H9 (cell line): ENCODE results near the gene MAN1A2. TPM values are rescaled to one million over a fixed set of nuclear protein-coding genes. Genes with fewer than 3 reads are reported as not detected.

Experiments used
- DNase-seq: peaks from one replicate; pipeline ENCODE4 v3.0.0-alpha.2; 2017
- H2AFZ ChIP-seq: one replicate; pipeline ENCODE4 v1.6.1; 2013; ENCODE audit warnings: mild to moderate bottlenecking, low read length, control low read depth, moderate library complexity
- H2AK5ac ChIP-seq: 2 replicates; pipeline ENCODE4 v1.6.1; 2013; ENCODE audit warnings: low read length, control low read depth, mixed read lengths; ENCODE audit not compliant: insufficient read length
- H2BK120ac ChIP-seq: one replicate; pipeline ENCODE4 v1.6.1; 2013; ENCODE audit warnings: low read depth, mild to moderate bottlenecking, low read length, control low read depth, inconsistent platforms; ENCODE audit not compliant: poor library complexity, severe bottlenecking
- H2BK12ac ChIP-seq: 2 replicates; pipeline ENCODE4 v1.6.1; 2013; ENCODE audit warnings: low read length, control low read depth, mixed read lengths, low read depth; ENCODE audit not compliant: insufficient read length
- H2BK15ac ChIP-seq: 2 replicates; pipeline ENCODE4 v1.6.1; 2013; ENCODE audit warnings: low read depth, low read length, control low read depth
- H2BK20ac ChIP-seq: one replicate; pipeline ENCODE4 v1.6.1; 2013; ENCODE audit warnings: low read depth, mild to moderate bottlenecking, low read length, control low read depth, inconsistent platforms; ENCODE audit not compliant: poor library complexity, severe bottlenecking
- H2BK5ac ChIP-seq: 2 replicates; pipeline ENCODE4 v1.6.1; 2013; ENCODE audit warnings: low read length, control low read depth, mixed read lengths; ENCODE audit not compliant: insufficient read length
- H3K14ac ChIP-seq: 2 replicates; pipeline ENCODE4 v1.6.1; 2013; ENCODE audit warnings: low read length, control low read depth; ENCODE audit not compliant: insufficient read depth
- H3K18ac ChIP-seq: 2 replicates; pipeline ENCODE4 v1.6.1; 2013; ENCODE audit warnings: low read depth, mild to moderate bottlenecking, mixed read lengths, low read length, control low read depth; ENCODE audit not compliant: insufficient read length
- H3K23ac ChIP-seq: 2 replicates; pipeline ENCODE4 v1.6.1; 2013; ENCODE audit warnings: low read length, control low read depth, mixed read lengths, low read depth; ENCODE audit not compliant: insufficient read length
- H3K23me2 ChIP-seq: 2 replicates; pipeline ENCODE4 v1.6.1; 2013; ENCODE audit warnings: low read depth, mild to moderate bottlenecking, mixed read lengths, low read length, control low read depth; ENCODE audit not compliant: insufficient read length, poor library complexity, severe bottlenecking
- H3K27ac ChIP-seq: 2 replicates; pipeline ENCODE4 v1.5.1; 2013; ENCODE audit warnings: low read length, control low read depth, mixed read lengths, low read depth; ENCODE audit not compliant: insufficient read length
- H3K27me3 ChIP-seq: 2 replicates; pipeline ENCODE4 v1.6.1; 2013; ENCODE audit warnings: low read length, control low read depth, inconsistent platforms; ENCODE audit not compliant: insufficient read depth
- H3K4ac ChIP-seq: 2 replicates; pipeline ENCODE4 v1.6.1; 2013; ENCODE audit warnings: low read depth, mild to moderate bottlenecking, control low read depth, inconsistent platforms, low read length, moderate library complexity
- H3K4me1 ChIP-seq: 2 replicates; pipeline ENCODE4 v1.6.1; 2013; ENCODE audit warnings: low read length, control low read depth, inconsistent platforms; ENCODE audit not compliant: insufficient read depth
- H3K4me2 ChIP-seq: 2 replicates; pipeline ENCODE4 v1.6.1; 2013; ENCODE audit warnings: low read length, control low read depth, mixed read lengths; ENCODE audit not compliant: insufficient read length, insufficient read depth
- H3K56ac ChIP-seq: 2 replicates; pipeline ENCODE4 v1.6.1; 2013; ENCODE audit warnings: low read depth, mild to moderate bottlenecking, mixed read lengths, low read length, control low read depth; ENCODE audit not compliant: insufficient read length
- H3K79me1 ChIP-seq: 2 replicates; pipeline ENCODE4 v1.6.1; 2013; ENCODE audit warnings: low read depth, mild to moderate bottlenecking, moderate library complexity, low read length, control low read depth, inconsistent platforms; ENCODE audit not compliant: insufficient read depth, poor library complexity, severe bottlenecking
- H3K79me2 ChIP-seq: 2 replicates; pipeline ENCODE4 v1.6.1; 2013; ENCODE audit warnings: low read length, control low read depth, inconsistent platforms; ENCODE audit not compliant: insufficient read depth
- H3K9ac ChIP-seq: 2 replicates; pipeline ENCODE4 v1.6.1; 2013; ENCODE audit warnings: low read length, control low read depth, mixed read lengths; ENCODE audit not compliant: insufficient read length; ENCODE audit errors: extremely low read depth
- H3K9me3 ChIP-seq: one replicate; pipeline ENCODE4 v1.6.1; 2013; ENCODE audit warnings: low read depth, low read length, inconsistent platforms; ENCODE audit not compliant: control insufficient read depth
- H3T11ph ChIP-seq: one replicate; pipeline ENCODE4 v1.6.1; 2013; ENCODE audit warnings: mild to moderate bottlenecking, low read length, control low read depth, inconsistent platforms
- H4K20me1 ChIP-seq: one replicate; pipeline ENCODE4 v1.6.1; 2013; ENCODE audit not compliant: control insufficient read depth, insufficient read length, insufficient read depth
- H4K5ac ChIP-seq: 2 replicates; pipeline ENCODE4 v1.6.1; 2013; ENCODE audit warnings: low read depth, mild to moderate bottlenecking, mixed read lengths, low read length, control low read depth; ENCODE audit not compliant: insufficient read length
- H4K8ac ChIP-seq: replicated peaks from 2 replicates; pipeline ENCODE4 v1.6.1; 2013; ENCODE audit warnings: low read length, control low read depth, mixed read lengths, low read depth; ENCODE audit not compliant: insufficient read length
- H4K91ac ChIP-seq: 2 replicates; pipeline ENCODE4 v1.6.1; 2013; ENCODE audit warnings: low read depth, mild to moderate bottlenecking, moderate library complexity, mixed read lengths, low read length, control low read depth; ENCODE audit not compliant: insufficient read length
- H3K27ac Mint-ChIP-seq, 3 experiments: 2 replicates in 2 of 3; 3 replicates in 1 of 3; pipeline ENCODE4 v1.8.0; 2020 to 2021; ENCODE audit warnings: mixed read lengths in 3 of 3, mild to moderate bottlenecking in 1 of 3, moderate library complexity in 1 of 3
- H3K27me3 Mint-ChIP-seq: 2 replicates; pipeline ENCODE4 v1.8.0; 2021; ENCODE audit warnings: low read depth, mild to moderate bottlenecking, moderate library complexity, mixed read lengths
- H3K36me3 Mint-ChIP-seq, 3 experiments: 2 replicates in 2 of 3; 3 replicates in 1 of 3; pipeline ENCODE4 v1.8.0; 2020 to 2021; ENCODE audit warnings: low read depth in 3 of 3, mixed read lengths in 3 of 3; ENCODE audit not compliant: insufficient read depth in 1 of 3
- H3K4me1 Mint-ChIP-seq, 2 experiments: 2 replicates each; pipeline ENCODE4 v1.8.0; 2020; ENCODE audit warnings: mixed read lengths in 2 of 2
- H3K4me3 Mint-ChIP-seq, 2 experiments: 2 replicates in 1 of 2; 3 replicates in 1 of 2; pipeline ENCODE4 v1.8.0; 2020 to 2021; ENCODE audit warnings: mild to moderate bottlenecking in 2 of 2, mixed read lengths in 2 of 2, moderate library complexity in 1 of 2
- H3K9me3 Mint-ChIP-seq, 2 experiments: 2 replicates in 1 of 2; 3 replicates in 1 of 2; pipeline ENCODE4 v1.8.0; 2020; ENCODE audit warnings: mild to moderate bottlenecking in 2 of 2, mixed read lengths in 2 of 2, moderate library complexity in 1 of 2
- CTCF ChIP-seq: fragments of 200-600 bp; sonication (generic); conservative IDR thresholded peaks from 3 replicates; pipeline ENCODE4 v1.8.0; 2021; ENCODE audit warnings: antibody characterized with exemption, mild to moderate bottlenecking
- total RNA-seq: library from RNA; stranded (reverse); gene quantifications from 2 replicates; pipeline ENCODE4 v1.2.1, GENCODE V29; 2021

Gene MAN1A2
- total RNA-seq, 1 experiment from 2014 or later: 24.0 TPM

- Histone ChIP-seq H3K27ac (no peak overlapping the region), H3T11ph (no peak overlapping the region), H3K79me1 (no peaks in the 10 kb centered on the region), H3K4me2 (no peak overlapping the region), H3K23me2 (no peaks in the 10 kb centered on the region), H3K23ac (no peak overlapping the region), H3K9ac (no peak overlapping the region), H2BK5ac (no peak overlapping the region), H4K91ac (no peak overlapping the region), H4K5ac (no peak overlapping the region), H3K27me3 (no peaks in the 10 kb centered on the region), H2BK20ac (no peak overlapping the region), H3K4me1 (no peaks in the 10 kb centered on the region), H2AK5ac (no peak overlapping the region), H3K56ac (no peak overlapping the region), H3K79me2 (no peaks in the 10 kb centered on the region), H3K14ac (no peak overlapping the region), H4K8ac (no peak overlapping the region), H2AFZ (no peak overlapping the region), H3K9me3 (no peaks in the 10 kb centered on the region), H2BK120ac (no peak overlapping the region), H2BK15ac (no peak overlapping the region), H3K18ac (no peak overlapping the region), H3K4ac (no peak overlapping the region), H4K20me1 (no peaks in the 10 kb centered on the region), H2BK12ac (no peak overlapping the region)
- Mint-ChIP-seq H3K4me3 (no peak overlapping the region), H3K36me3 (peaks cover 0 to 4% (median 2%) of the 10 kb centered on the region in 3 experiments; a peak in 2 of 7 replicates), H3K9me3 (no peaks in the 10 kb centered on the region), H3K27me3 (no peaks in the 10 kb centered on the region), H3K27ac (no peak overlapping the region; a peak in 1 of 7 replicates), H3K4me1 (no peaks in the 10 kb centered on the region)
- no peak for DNase-seq
- no peak for TF ChIP-seq CTCF
Measured at GRCh38 chr1:117466761-117467160, 99.5 kb downstream of the MAN1A2 start.
